ENCODE measurements around the gene CYFIP1.

DNA sequence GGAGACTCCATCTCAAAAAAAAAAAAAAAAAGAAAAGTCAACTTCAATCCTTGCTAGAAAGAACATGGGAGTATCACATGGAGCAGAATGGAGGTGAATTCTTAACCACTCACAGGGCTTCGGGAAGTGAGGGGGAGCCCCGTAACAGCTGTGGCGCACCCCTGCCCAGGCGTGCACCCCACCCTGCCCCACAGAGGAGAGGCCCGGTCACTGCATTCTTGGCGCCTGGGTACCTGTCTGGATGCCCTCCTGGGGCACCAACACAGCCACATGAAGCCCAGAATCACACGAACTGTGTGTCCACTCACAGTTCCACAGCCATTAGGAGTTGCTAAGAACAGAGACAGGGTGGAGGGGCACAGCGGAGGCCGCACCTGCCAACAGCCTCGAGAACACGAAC, 89.9 kb downstream of the CYFIP1 start:
- TF ChIP-seq, protein P1, sequence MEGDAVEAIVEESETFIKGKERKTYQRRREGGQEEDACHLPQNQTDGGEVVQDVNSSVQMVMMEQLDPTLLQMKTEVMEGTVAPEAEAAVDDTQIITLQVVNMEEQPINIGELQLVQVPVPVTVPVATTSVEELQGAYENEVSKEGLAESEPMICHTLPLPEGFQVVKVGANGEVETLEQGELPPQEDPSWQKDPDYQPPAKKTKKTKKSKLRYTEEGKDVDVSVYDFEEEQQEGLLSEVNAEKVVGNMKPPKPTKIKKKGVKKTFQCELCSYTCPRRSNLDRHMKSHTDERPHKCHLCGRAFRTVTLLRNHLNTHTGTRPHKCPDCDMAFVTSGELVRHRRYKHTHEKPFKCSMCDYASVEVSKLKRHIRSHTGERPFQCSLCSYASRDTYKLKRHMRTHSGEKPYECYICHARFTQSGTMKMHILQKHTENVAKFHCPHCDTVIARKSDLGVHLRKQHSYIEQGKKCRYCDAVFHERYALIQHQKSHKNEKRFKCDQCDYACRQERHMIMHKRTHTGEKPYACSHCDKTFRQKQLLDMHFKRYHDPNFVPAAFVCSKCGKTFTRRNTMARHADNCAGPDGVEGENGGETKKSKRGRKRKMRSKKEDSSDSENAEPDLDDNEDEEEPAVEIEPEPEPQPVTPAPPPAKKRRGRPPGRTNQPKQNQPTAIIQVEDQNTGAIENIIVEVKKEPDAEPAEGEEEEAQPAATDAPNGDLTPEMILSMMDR (IDR thresholded peaks at IDR 0.05; ENCODE audit: low read depth, low read length, poor library complexity, severe bottlenecking) = no peak
- no peak for TF ChIP-seq EZH2phosphoT487 (IDR thresholded peaks at IDR 0.05; ENCODE audit: borderline replicate concordance, low read length)

Measured in DOHH2 (cell line).